HFFc6 (cell line): ENCODE results near the gene PPFIBP2. TPM values are rescaled to one million over a fixed set of nuclear protein-coding genes. Genes with fewer than 3 reads are reported as not detected.

Experiments used
- DNase-seq: peaks from one replicate; pipeline ENCODE4 v3.0.0-alpha.2; 2018
- H3K27ac Mint-ChIP-seq: 2 replicates; pipeline ENCODE4 v1.8.0; 2020; ENCODE audit warnings: mild to moderate bottlenecking, mixed read lengths
- H3K27me3 Mint-ChIP-seq: 2 replicates; pipeline ENCODE4 v1.8.0; 2021; ENCODE audit warnings: mild to moderate bottlenecking, moderate library complexity, mixed read lengths; ENCODE audit not compliant: insufficient read depth
- H3K36me3 Mint-ChIP-seq: 2 replicates; pipeline ENCODE4 v1.8.0; 2021; ENCODE audit warnings: low read depth, mixed read lengths
- H3K4me1 Mint-ChIP-seq: 2 replicates; pipeline ENCODE4 v1.8.0; 2020; ENCODE audit warnings: low read depth, mixed read lengths
- H3K4me3 Mint-ChIP-seq: 2 replicates; pipeline ENCODE4 v1.8.0; 2020; ENCODE audit warnings: mild to moderate bottlenecking, moderate library complexity, mixed read lengths
- H3K9me3 Mint-ChIP-seq: 2 replicates; pipeline ENCODE4 v1.8.0; 2020; ENCODE audit warnings: mild to moderate bottlenecking, mixed read lengths
- CTCF ChIP-seq: fragments of 200-600 bp; sonication (generic); IDR thresholded peaks from 2 replicates; pipeline ENCODE4 v1.5.0; 2021; ENCODE audit warnings: antibody characterized with exemption, mild to moderate bottlenecking
- total RNA-seq, 6 experiments: library from RNA; stranded (reverse); fragmentation: NEBNext Ultra II Directional; extraction: Animal tissue kit (Norgen Biotek cat#: 25700); gene quantifications; 2 replicates in 1 of 6; 3 replicates in 5 of 6; pipeline ENCODE4 v1.2.3, GENCODE V29; 2021

Gene PPFIBP2
- total RNA-seq, 6 experiments from 2014 or later = 6.0 to 8.5 (median 7.3) TPM

DNA sequence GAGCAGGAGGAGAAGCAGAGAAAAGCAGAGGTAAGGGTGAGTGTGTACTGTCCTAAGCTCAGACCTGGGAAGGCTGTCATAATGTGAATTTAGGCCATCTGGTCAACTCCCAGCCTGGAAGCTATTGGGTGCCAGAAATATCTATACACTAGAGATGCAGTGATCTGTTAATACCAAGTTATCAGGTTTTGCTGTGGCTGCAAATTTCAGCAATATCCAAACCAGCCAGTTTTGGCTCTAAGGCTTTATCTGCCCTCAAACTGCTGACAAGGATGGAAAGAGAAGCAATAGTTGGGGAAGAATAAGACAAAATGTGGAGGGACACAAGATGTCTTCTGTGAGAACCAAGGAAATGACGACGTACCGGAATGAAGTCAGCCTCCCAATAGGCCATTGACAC lies 96.6 kb downstream of the PPFIBP2 start:
- Mint-ChIP-seq H3K4me1 (peaks cover 36% of the 10 kb centered on the region), H3K9me3 (no peaks in the 10 kb centered on the region), H3K27ac (no peak overlapping the region), H3K27me3 (no peaks in the 10 kb centered on the region), H3K36me3 (peaks cover 9% of the 10 kb centered on the region; the same call in 1 of the 2 replicates), H3K4me3 (no peak overlapping the region)
- no peak for DNase-seq
- TF ChIP-seq CTCF = no peak

GRCh38 chr11:7611411-7611810 lies 97.6 kb downstream of the PPFIBP2 start:
- Mint-ChIP-seq H3K4me3 (no peak overlapping the region), H3K4me1 (peaks cover 36% of the 10 kb centered on the region), H3K36me3 (peaks cover 9% of the 10 kb centered on the region; the same call in 1 of the 2 replicates), H3K9me3 (no peaks in the 10 kb centered on the region), H3K27me3 (no peaks in the 10 kb centered on the region), H3K27ac (no peak overlapping the region)
- DNase-seq = no peak
- no peak for TF ChIP-seq CTCF

DNA sequence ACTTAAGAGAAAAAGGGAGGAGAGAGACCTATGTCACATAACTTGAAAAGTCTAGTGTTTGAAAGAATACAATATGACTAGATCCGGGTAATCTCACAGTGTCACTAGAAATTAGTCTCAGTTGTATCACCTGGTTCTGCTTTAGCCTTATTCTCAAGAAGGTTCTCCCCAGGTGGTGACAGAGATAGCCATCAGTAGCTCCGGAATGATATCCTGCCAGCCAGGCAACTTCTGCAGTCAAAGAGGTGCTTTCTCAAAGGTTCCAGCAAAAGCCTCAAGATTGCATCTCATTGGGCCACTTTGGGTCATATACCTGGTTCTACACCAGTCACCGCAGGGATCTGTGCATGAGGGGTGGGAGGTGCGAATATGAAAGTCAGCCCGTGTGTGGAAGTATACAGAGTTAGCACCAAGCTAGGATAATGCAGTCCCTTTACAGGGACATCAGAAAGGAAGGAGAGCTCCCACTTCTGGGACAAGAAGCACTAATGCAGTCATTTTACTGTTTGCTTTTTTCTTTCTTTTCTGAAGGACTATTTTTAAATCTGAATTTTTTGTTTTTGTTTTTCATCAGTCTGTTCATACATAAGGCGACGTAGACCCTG lies 98.4 kb downstream of the PPFIBP2 start:
- peaks cover 9% of the 10 kb centered on the region; the same call in 1 of the 2 replicates for H3K36me3 Mint-ChIP-seq
- peaks cover 36% of the 10 kb centered on the region for H3K4me1 Mint-ChIP-seq
- H3K4me3 Mint-ChIP-seq = no peak overlapping the region
- H3K27me3 Mint-ChIP-seq = no peaks in the 10 kb centered on the region
- no peak for DNase-seq
- TF ChIP-seq CTCF = no peak
- H3K27ac Mint-ChIP-seq = no peak overlapping the region
- no peaks in the 10 kb centered on the region for H3K9me3 Mint-ChIP-seq

GRCh38 chr11:7612661-7613393 lies 99.0 kb downstream of the PPFIBP2 start:
- Mint-ChIP-seq H3K9me3 (no peaks in the 10 kb centered on the region), H3K27ac (no peak overlapping the region), H3K27me3 (no peaks in the 10 kb centered on the region), H3K36me3 (peaks cover 9% of the 10 kb centered on the region; the same call in 1 of the 2 replicates), H3K4me3 (no peak overlapping the region), H3K4me1 (peaks cover 36% of the 10 kb centered on the region)
- TF ChIP-seq CTCF = no peak
- no peak for DNase-seq

DNA sequence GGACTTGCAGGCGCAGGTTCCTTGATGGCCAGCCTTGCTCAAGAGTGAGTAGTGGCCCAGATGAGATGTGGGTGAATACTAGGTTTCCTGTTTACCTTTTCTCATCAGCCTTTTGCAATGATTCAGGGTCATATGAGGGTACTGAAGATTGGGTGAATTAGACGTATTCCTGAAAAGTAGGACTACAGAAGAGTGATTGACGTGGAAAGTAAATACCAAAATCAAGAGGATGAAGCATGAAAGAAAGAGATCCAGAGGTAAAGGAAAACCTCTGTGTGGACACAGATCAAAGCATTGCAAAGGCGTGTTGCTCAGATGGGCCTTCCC lies 99.6 kb downstream of the PPFIBP2 start:
- no peak overlapping the region for H3K27ac Mint-ChIP-seq
- no peaks in the 10 kb centered on the region for H3K9me3 Mint-ChIP-seq
- no peak for TF ChIP-seq CTCF
- H3K27me3 Mint-ChIP-seq = no peaks in the 10 kb centered on the region
- H3K4me1 Mint-ChIP-seq = peaks cover 36% of the 10 kb centered on the region
- no peak for DNase-seq
- peaks cover 9% of the 10 kb centered on the region; the same call in 1 of the 2 replicates for H3K36me3 Mint-ChIP-seq
- H3K4me3 Mint-ChIP-seq = no peak overlapping the region
